HCT116 (cell line): ENCODE results near the gene AUTS2. TPM values are rescaled to one million over a fixed set of nuclear protein-coding genes. Genes with fewer than 3 reads are reported as not detected.

ENCODE experiments used
- ATAC-seq: fragments of 200-7000 bp; cut with Tn5 transposase; 2 replicates; pipeline ENCODE4 v1.9.1; 2020; ENCODE audit warnings: mild to moderate bottlenecking, moderate library complexity
- BruUV-seq: library from RNA; stranded (reverse); fragments of 400-500 nt; replicated peaks from 2 replicates; lab custom pipeline; 2021; lab: Mats Ljungman, UMichigan
- CTCF ChIA-PET: fragments of 300-600 bp; sonication (Branson Sonifier 250); formaldehyde crosslinking; loops from one replicate; lab custom pipeline; 2021; ENCODE audit warnings: antibody characterized with exemption; lab: Charles Lee
- POLR2A ChIA-PET: fragments of 300-600, 350-600 bp; sonication (Branson Sonifier 250); formaldehyde crosslinking; loops from one replicate; lab custom pipeline; 2021; ENCODE audit warnings: antibody characterized with exemption; lab: Charles Lee
- RAD21 ChIA-PET, 2 experiments: fragments of 300-600 bp; sonication (Branson Sonifier 250); formaldehyde crosslinking; loops; one replicate each; lab custom pipeline; 2023; ENCODE audit warnings: low total read pairs in 2 of 2; ENCODE audit not compliant: uncharacterized antibody in 2 of 2, unreplicated experiment in 2 of 2, low non-redundant PET in 1 of 2; lab: Charles Lee
- DNase-seq: peaks from one replicate; pipeline ENCODE4 v3.0.0-alpha.2; 2010; ENCODE audit warnings: low read depth, low spot score
- H2AFZ ChIP-seq: fragments of 200-600 bp; shearing (Covaris generic), sonication (generic); 2 replicates; pipeline ENCODE4 v1.6.1; 2017; ENCODE audit warnings: low read depth, mixed run types, mixed read lengths, antibody characterized with exemption, low read length; ENCODE audit not compliant: poor library complexity, severe bottlenecking
- H3K27ac ChIP-seq: 2 replicates; pipeline ENCODE4 v1.5.1; 2012; ENCODE audit warnings: low read depth, low read length
- H3K27me3 ChIP-seq: fragments of 200-600 bp; sonication (generic); 2 replicates; pipeline ENCODE4 v1.6.1; 2016; ENCODE audit warnings: mixed run types, low read length, mixed read lengths; ENCODE audit not compliant: insufficient read depth
- H3K36me3 ChIP-seq, 2 experiments: fragments of 200-500 bp in 1 of 2; fragments of 200-600 bp in 1 of 2; sonication (Bioruptor generic) in 1 of 2; sonication (generic) in 1 of 2; 2 replicates each; pipeline versions ENCODE4 v1.5.1 to v1.6.1; 2014 to 2016; ENCODE audit warnings: low read length in 2 of 2, inconsistent platforms in 1 of 2, mixed read lengths in 1 of 2, mixed run types in 1 of 2; ENCODE audit not compliant: insufficient read depth in 2 of 2, control insufficient read depth in 1 of 2
- H3K4me1 ChIP-seq, 2 experiments: fragments of 200-600 bp in 1 of 2; sonication (generic) in 1 of 2; 2 replicates each; pipeline versions ENCODE4 v1.5.1 to v1.6.1; 2012 to 2017; ENCODE audit warnings: low read length in 2 of 2, inconsistent platforms in 1 of 2, mild to moderate bottlenecking in 1 of 2, mixed read lengths in 1 of 2, mixed run types in 1 of 2, moderate library complexity in 1 of 2; ENCODE audit not compliant: insufficient read depth in 2 of 2, control insufficient read depth in 1 of 2
- H3K4me2 ChIP-seq: fragments of 200-600 bp; sonication (generic); 2 replicates; pipeline ENCODE4 v1.6.1; 2017; ENCODE audit warnings: mixed run types, low read length, mixed read lengths
- H3K4me3 ChIP-seq, 2 experiments: fragments of 200-600 bp in 1 of 2; sonication (generic) in 1 of 2; replicated peaks in 1 of 2; 2 replicates each; pipeline ENCODE4 v1.5.1; 2011 to 2016; ENCODE audit warnings: low read length in 2 of 2, control low read depth in 1 of 2, low read depth in 1 of 2, mild to moderate bottlenecking in 1 of 2, mixed read lengths in 1 of 2, mixed run types in 1 of 2
- H3K79me2 ChIP-seq: fragments of 200-600 bp; sonication (generic); 2 replicates; pipeline ENCODE4 v1.6.1; 2017; ENCODE audit warnings: mild to moderate bottlenecking, mixed run types, low read length, moderate library complexity, mixed read lengths; ENCODE audit not compliant: insufficient read depth
- H3K9ac ChIP-seq: fragments of 200-600 bp; sonication (generic); 2 replicates; pipeline ENCODE4 v1.6.1; 2016; ENCODE audit warnings: low read length, mixed read lengths
- H3K9me2 ChIP-seq: fragments of 200-600 bp; sonication (generic), shearing (Covaris generic); 2 replicates; pipeline ENCODE4 v1.6.1; 2017; ENCODE audit warnings: mixed run types, mild to moderate bottlenecking, moderate library complexity; ENCODE audit not compliant: insufficient read depth
- H3K9me3 ChIP-seq, 2 experiments: fragments of 200-500 bp in 1 of 2; fragments of 200-600 bp in 1 of 2; sonication (Bioruptor generic) in 1 of 2; sonication (generic) in 1 of 2; 2 replicates each; pipeline ENCODE4 v1.6.1; 2014 to 2017; ENCODE audit warnings: low read length in 2 of 2, mixed read lengths in 2 of 2, inconsistent platforms in 1 of 2, low read depth in 1 of 2, mild to moderate bottlenecking in 1 of 2, mixed run types in 1 of 2, moderate library complexity in 1 of 2; ENCODE audit not compliant: control insufficient read depth in 1 of 2, insufficient read depth in 1 of 2
- H4K20me1 ChIP-seq: fragments of 200-600 bp; sonication (generic), shearing (Covaris generic); 2 replicates; pipeline ENCODE4 v1.6.1; 2017; ENCODE audit warnings: mixed run types, mild to moderate bottlenecking, moderate library complexity; ENCODE audit not compliant: insufficient read depth
- ATF3 ChIP-seq: IDR thresholded peaks from 2 replicates; pipeline ENCODE4 v1.6.1; 2012
- EZH2phosphoT487 ChIP-seq: fragments of 200-600 bp; IDR thresholded peaks from 2 replicates; pipeline ENCODE4 v1.6.1; 2018; ENCODE audit warnings: antibody characterized with exemption, borderline replicate concordance
- FOSL1 ChIP-seq: IDR thresholded peaks from 2 replicates; pipeline ENCODE4 v1.6.1; 2012; ENCODE audit warnings: low read depth
- JUND ChIP-seq: IDR thresholded peaks from 2 replicates; pipeline ENCODE4 v1.6.1; 2012
- POLR2A ChIP-seq: IDR thresholded peaks from 2 replicates; pipeline ENCODE4 v1.7.0; 2011; ENCODE audit warnings: borderline replicate concordance; ENCODE audit not compliant: insufficient read depth, insufficient read length; ENCODE audit errors: extremely low read depth
- RAD21 ChIP-seq: IDR thresholded peaks from 2 replicates; pipeline ENCODE4 v1.6.1; 2012; ENCODE audit warnings: low read depth, mild to moderate bottlenecking
- SP1 ChIP-seq: IDR thresholded peaks from 2 replicates; pipeline ENCODE4 v1.6.1; 2012; ENCODE audit warnings: low read depth
- SRF ChIP-seq: IDR thresholded peaks from 2 replicates; pipeline ENCODE4 v1.6.1; 2012; ENCODE audit warnings: low read depth
- TCF7L2 ChIP-seq: IDR thresholded peaks from 2 replicates; pipeline ENCODE4 v1.7.0; 2011; ENCODE audit warnings: borderline replicate concordance, inconsistent platforms; ENCODE audit not compliant: insufficient read depth, insufficient read length; ENCODE audit errors: extremely low read depth
- YY1 ChIP-seq: IDR thresholded peaks from 2 replicates; pipeline ENCODE4 v1.6.1; 2011; ENCODE audit warnings: low read length, low read depth, moderate library complexity, mild to moderate bottlenecking; ENCODE audit not compliant: insufficient replicate concordance; ENCODE audit errors: extremely low read depth
- ZBTB33 ChIP-seq: IDR thresholded peaks from 2 replicates; pipeline ENCODE4 v1.6.1; 2011; ENCODE audit warnings: mild to moderate bottlenecking, low read length, moderate library complexity; ENCODE audit not compliant: insufficient replicate concordance; ENCODE audit errors: extremely low read depth
- ZFX ChIP-seq: fragments of 450-650 bp; IDR thresholded peaks from 2 replicates; pipeline ENCODE4 v1.6.1; 2017
- ZNF274 ChIP-seq: fragments of 200-500 bp; sonication (Bioruptor generic); IDR thresholded peaks from 2 replicates; pipeline ENCODE4 v1.6.1; 2014; ENCODE audit warnings: mild to moderate bottlenecking, low read depth, low read length, inconsistent platforms
- intact Hi-C: fragments of 100-400 bp; cut with micrococcal nuclease; formaldehyde crosslinking; loops from 2 replicates; pipeline ENCODE4 v1.10.0; 2022
- total RNA-seq: library from RNA; stranded (reverse); gene quantifications from one replicate; pipeline ENCODE4 v1.2.1, GENCODE V29; 2021; ENCODE audit not compliant: unreplicated experiment
- TF ChIP-seq, protein P1 (sequence below): IDR thresholded peaks from 2 replicates; pipeline ENCODE4 v1.6.1; 2012; ENCODE audit warnings: low read depth

AUTS2 gene
- total RNA-seq, 1 experiment from 2014 or later = 0.93 TPM

- no peak overlapping the region for H2AFZ ChIP-seq
Observed at GRCh38 chr7:70723339-70723738, 1125.1 kb downstream of the AUTS2 start.

GRCh38 chr7:70725448-70725847 lies 1127.2 kb downstream of the AUTS2 start:
- POLR2A ChIA-PET = no interaction called here
- no peak overlapping the region for H3K4me3 ChIP-seq
- TF ChIP-seq JUND = no peak
- no peak for TF ChIP-seq ZFX
- TF ChIP-seq FOSL1 = no peak
- TF ChIP-seq POLR2A = no peak
- no peak for TF ChIP-seq SP1
- TF ChIP-seq ZNF274 = no peak
- TF ChIP-seq EZH2phosphoT487 = no peak
- TF ChIP-seq ZBTB33 = no peak
- no peak for TF ChIP-seq TCF7L2
- TF ChIP-seq ATF3 = no peak
- TF ChIP-seq SRF = no peak
- no peak for TF ChIP-seq YY1

More at GRCh38 chr7:70723339-70723738, 1125.1 kb downstream of the AUTS2 start:
- POLR2A ChIA-PET = no interaction called here
- RAD21 ChIA-PET = no interaction called here
- Histone ChIP-seq H3K27me3 (no peaks in the 10 kb centered on the region), H3K9me2 (no peaks in the 10 kb centered on the region), H3K4me2 (no peak overlapping the region), H3K9me3 (peaks cover 3 to 16% of the 10 kb centered on the region in 2 experiments; a peak in 2 of 4 replicates), H3K36me3 (no peaks in the 10 kb centered on the region), H3K27ac (no peak overlapping the region), H3K79me2 (no peaks in the 10 kb centered on the region), H3K4me3 (no peak overlapping the region), H4K20me1 (no peaks in the 10 kb centered on the region), H3K9ac (no peak overlapping the region), H3K4me1 (no peaks in the 10 kb centered on the region)
- intact Hi-C loops = no loop called here
- CTCF ChIA-PET = no interaction called here
- BruUV-seq = no TSS peak
- TF ChIP-seq ZFX = no peak
- TF ChIP-seq, protein P1, sequence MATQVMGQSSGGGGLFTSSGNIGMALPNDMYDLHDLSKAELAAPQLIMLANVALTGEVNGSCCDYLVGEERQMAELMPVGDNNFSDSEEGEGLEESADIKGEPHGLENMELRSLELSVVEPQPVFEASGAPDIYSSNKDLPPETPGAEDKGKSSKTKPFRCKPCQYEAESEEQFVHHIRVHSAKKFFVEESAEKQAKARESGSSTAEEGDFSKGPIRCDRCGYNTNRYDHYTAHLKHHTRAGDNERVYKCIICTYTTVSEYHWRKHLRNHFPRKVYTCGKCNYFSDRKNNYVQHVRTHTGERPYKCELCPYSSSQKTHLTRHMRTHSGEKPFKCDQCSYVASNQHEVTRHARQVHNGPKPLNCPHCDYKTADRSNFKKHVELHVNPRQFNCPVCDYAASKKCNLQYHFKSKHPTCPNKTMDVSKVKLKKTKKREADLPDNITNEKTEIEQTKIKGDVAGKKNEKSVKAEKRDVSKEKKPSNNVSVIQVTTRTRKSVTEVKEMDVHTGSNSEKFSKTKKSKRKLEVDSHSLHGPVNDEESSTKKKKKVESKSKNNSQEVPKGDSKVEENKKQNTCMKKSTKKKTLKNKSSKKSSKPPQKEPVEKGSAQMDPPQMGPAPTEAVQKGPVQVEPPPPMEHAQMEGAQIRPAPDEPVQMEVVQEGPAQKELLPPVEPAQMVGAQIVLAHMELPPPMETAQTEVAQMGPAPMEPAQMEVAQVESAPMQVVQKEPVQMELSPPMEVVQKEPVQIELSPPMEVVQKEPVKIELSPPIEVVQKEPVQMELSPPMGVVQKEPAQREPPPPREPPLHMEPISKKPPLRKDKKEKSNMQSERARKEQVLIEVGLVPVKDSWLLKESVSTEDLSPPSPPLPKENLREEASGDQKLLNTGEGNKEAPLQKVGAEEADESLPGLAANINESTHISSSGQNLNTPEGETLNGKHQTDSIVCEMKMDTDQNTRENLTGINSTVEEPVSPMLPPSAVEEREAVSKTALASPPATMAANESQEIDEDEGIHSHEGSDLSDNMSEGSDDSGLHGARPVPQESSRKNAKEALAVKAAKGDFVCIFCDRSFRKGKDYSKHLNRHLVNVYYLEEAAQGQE = no peak
- TF ChIP-seq RAD21 = no peak
- no peak for ATAC-seq
- DNase-seq = no peak

More at GRCh38 chr7:70725448-70725847, 1127.2 kb downstream of the AUTS2 start:
- no peaks in the 10 kb centered on the region for H3K4me1 ChIP-seq
- ChIA-PET CTCF (no interaction called here), RAD21 (no interaction called here)
- no peak overlapping the region for H3K4me2 ChIP-seq
- no peaks in the 10 kb centered on the region for H3K79me2 ChIP-seq
- H3K27ac ChIP-seq = no peak overlapping the region
- H3K9me3 ChIP-seq = peaks cover 3 to 12% of the 10 kb centered on the region in 2 experiments; a peak in 2 of 4 replicates
- H4K20me1 ChIP-seq = no peaks in the 10 kb centered on the region
- H3K9ac ChIP-seq = no peak overlapping the region
- H3K36me3 ChIP-seq = no peaks in the 10 kb centered on the region
- ATAC-seq = no peak
- H2AFZ ChIP-seq = no peak overlapping the region
- H3K9me2 ChIP-seq = no peaks in the 10 kb centered on the region
- DNase-seq = no peak
- H3K27me3 ChIP-seq = no peaks in the 10 kb centered on the region
- intact Hi-C loops = no loop called here
- no TSS peak for BruUV-seq
